ENCODE data around the gene MYO5B. TPM values are rescaled to one million over a fixed set of nuclear protein-coding genes. Genes with fewer than 3 reads are reported as not detected.

Gene MYO5B
- total and polyA plus RNA-seq, 7 experiments from 2014 or later = 0.02 to 0.04 TPM; not detected in 5

- Mint-ChIP-seq H3K36me3 (no peaks in the 10 kb centered on the region), H3K4me3 (no peak overlapping the region), H3K27me3 (peaks cover 4 to 37% (median 32%) of the 10 kb centered on the region in 5 donors), H3K4me1 (peaks cover 0 to 4% (median 0%) of the 10 kb centered on the region in 7 donors), H3K27ac (no peak overlapping the region), H3K9me3 (no peaks in the 10 kb centered on the region)
- ChIA-PET POLR2A (no interaction called here), CTCF (no interaction called here)
- H3K4me1 ChIP-seq (ENCODE audit: control insufficient read depth in 2 of 2, insufficient read depth in 2 of 2, low read length in 2 of 2) = no peaks in the 10 kb centered on the region
- no peaks in the 10 kb centered on the region for H3K9me3 ChIP-seq (ENCODE audit: control insufficient read depth in 2 of 3, low read length in 3 of 3)
- no peak for DNase-seq
- no peak overlapping the region for H3K4me3 ChIP-seq (ENCODE audit: low read length)
- no peak for ATAC-seq
- H3K36me3 ChIP-seq (ENCODE audit: control insufficient read depth in 2 of 3, insufficient read depth in 3 of 3, low read length in 3 of 3) = no peaks in the 10 kb centered on the region
- intact Hi-C loops (cut with micrococcal nuclease) = no loop called here
- no peak overlapping the region for H3K27ac ChIP-seq (ENCODE audit: low read depth, low read length)
- H3K27me3 ChIP-seq (ENCODE audit: control insufficient read depth in 2 of 2, insufficient read depth in 2 of 2, low read length in 2 of 2) = no peaks in the 10 kb centered on the region
These were observed 101.4 kb downstream of the MYO5B start for GRCh38 chr18:50093366-50094064.

- no peaks in the 10 kb centered on the region for H3K4me1 ChIP-seq (ENCODE audit: control insufficient read depth in 2 of 2, insufficient read depth in 2 of 2, low read length in 2 of 2)
- Mint-ChIP-seq H3K36me3 (no peaks in the 10 kb centered on the region), H3K4me1 (peaks cover 0 to 4% (median 0%) of the 10 kb centered on the region in 7 donors), H3K4me3 (no peak overlapping the region), H3K27me3 (peaks cover 5 to 42% (median 27%) of the 10 kb centered on the region in 5 donors), H3K9me3 (no peaks in the 10 kb centered on the region), H3K27ac (no peak overlapping the region)
- ChIA-PET POLR2A (no interaction called here), CTCF (no interaction called here)
- no peak overlapping the region for H3K4me3 ChIP-seq (ENCODE audit: low read length)
- ATAC-seq (no peak), DNase-seq (no peak)
- no peaks in the 10 kb centered on the region for H3K9me3 ChIP-seq (ENCODE audit: control insufficient read depth in 2 of 3, low read length in 3 of 3)
- no peaks in the 10 kb centered on the region for H3K27me3 ChIP-seq (ENCODE audit: control insufficient read depth in 2 of 2, insufficient read depth in 2 of 2, low read length in 2 of 2)
- intact Hi-C loops (cut with micrococcal nuclease) = no loop called here
- H3K36me3 ChIP-seq (ENCODE audit: control insufficient read depth in 2 of 3, insufficient read depth in 3 of 3, low read length in 3 of 3) = no peaks in the 10 kb centered on the region
- no peak overlapping the region for H3K27ac ChIP-seq (ENCODE audit: low read depth, low read length)
These were observed 102.6 kb downstream of the MYO5B start for GRCh38 chr18:50092245-50092805.

GRCh38 chr18:50091509-50092244 is 103.3 kb downstream of the MYO5B start:
- peaks cover 0 to 4% (median 0%) of the 10 kb centered on the region in 7 donors for H3K4me1 Mint-ChIP-seq
- ATAC-seq = no peak
- no peak overlapping the region for H3K27ac Mint-ChIP-seq
- H3K36me3 Mint-ChIP-seq = no peaks in the 10 kb centered on the region
- intact Hi-C loops (cut with micrococcal nuclease) = no loop called here
- no peak overlapping the region for H3K27ac ChIP-seq (ENCODE audit: low read depth, low read length)
- POLR2A ChIA-PET = no interaction called here
- H3K27me3 Mint-ChIP-seq = peaks cover 5 to 38% (median 22%) of the 10 kb centered on the region in 5 donors
- DNase-seq = no peak
- no peaks in the 10 kb centered on the region for H3K9me3 ChIP-seq (ENCODE audit: control insufficient read depth in 2 of 3, low read length in 3 of 3)
- H3K36me3 ChIP-seq (ENCODE audit: control insufficient read depth in 2 of 3, insufficient read depth in 3 of 3, low read length in 3 of 3) = no peaks in the 10 kb centered on the region
- CTCF ChIA-PET = no interaction called here
- H3K27me3 ChIP-seq (ENCODE audit: control insufficient read depth in 2 of 2, insufficient read depth in 2 of 2, low read length in 2 of 2) = no peaks in the 10 kb centered on the region
- no peaks in the 10 kb centered on the region for H3K9me3 Mint-ChIP-seq
- H3K4me3 Mint-ChIP-seq = peak overlapping the region in 1 of 10 donors; percentile 6
- no peaks in the 10 kb centered on the region for H3K4me1 ChIP-seq (ENCODE audit: control insufficient read depth in 2 of 2, insufficient read depth in 2 of 2, low read length in 2 of 2)
- H3K4me3 ChIP-seq (ENCODE audit: low read length) = no peak overlapping the region

- ChIA-PET CTCF (no interaction called here), POLR2A (no interaction called here)
- no peak overlapping the region for H3K4me3 ChIP-seq (ENCODE audit: low read length)
- H3K27me3 ChIP-seq (ENCODE audit: control insufficient read depth in 2 of 2, insufficient read depth in 2 of 2, low read length in 2 of 2) = no peaks in the 10 kb centered on the region
- Mint-ChIP-seq H3K9me3 (peaks cover 0 to 3% (median 0%) of the 10 kb centered on the region in 11 donors), H3K27me3 (peaks cover 7 to 33% (median 19%) of the 10 kb centered on the region in 5 donors), H3K4me1 (peaks cover 0 to 4% (median 0%) of the 10 kb centered on the region in 7 donors), H3K36me3 (no peaks in the 10 kb centered on the region), H3K4me3 (no peak overlapping the region), H3K27ac (no peak overlapping the region)
- no peaks in the 10 kb centered on the region for H3K36me3 ChIP-seq (ENCODE audit: control insufficient read depth in 2 of 3, insufficient read depth in 3 of 3, low read length in 3 of 3)
- no peak overlapping the region for H3K27ac ChIP-seq (ENCODE audit: low read depth, low read length)
- H3K4me1 ChIP-seq (ENCODE audit: control insufficient read depth in 2 of 2, insufficient read depth in 2 of 2, low read length in 2 of 2) = no peaks in the 10 kb centered on the region
- H3K9me3 ChIP-seq (ENCODE audit: control insufficient read depth in 2 of 3, low read length in 3 of 3) = no peaks in the 10 kb centered on the region
- no peak for ATAC-seq
- no peak for DNase-seq
- intact Hi-C loops (cut with micrococcal nuclease) = no loop called here
These were observed 104.3 kb downstream of the MYO5B start for GRCh38 chr18:50090370-50091312.

GRCh38 chr18:50089702-50090101 is 105.2 kb downstream of the MYO5B start:
- Mint-ChIP-seq H3K4me3 (no peak overlapping the region), H3K36me3 (no peaks in the 10 kb centered on the region), H3K27ac (no peak overlapping the region), H3K27me3 (peaks cover 7 to 33% (median 19%) of the 10 kb centered on the region in 5 donors), H3K4me1 (peaks cover 0 to 4% (median 0%) of the 10 kb centered on the region in 7 donors), H3K9me3 (peaks cover 0 to 3% (median 0%) of the 10 kb centered on the region in 11 donors)
- Histone ChIP-seq H3K9me3 (ENCODE audit: control insufficient read depth in 2 of 3, low read length in 3 of 3) (no peaks in the 10 kb centered on the region), H3K27ac (ENCODE audit: low read depth, low read length) (no peak overlapping the region), H3K27me3 (ENCODE audit: control insufficient read depth in 2 of 2, insufficient read depth in 2 of 2, low read length in 2 of 2) (no peaks in the 10 kb centered on the region), H3K4me1 (ENCODE audit: control insufficient read depth in 2 of 2, insufficient read depth in 2 of 2, low read length in 2 of 2) (no peaks in the 10 kb centered on the region), H3K4me3 (ENCODE audit: low read length) (no peak overlapping the region), H3K36me3 (ENCODE audit: control insufficient read depth in 2 of 3, insufficient read depth in 3 of 3, low read length in 3 of 3) (no peaks in the 10 kb centered on the region)
- DNase-seq (no peak), ATAC-seq (no peak)
- ChIA-PET POLR2A (no interaction called here), CTCF (no interaction called here)
- intact Hi-C loops (cut with micrococcal nuclease) = no loop called here

- DNase-seq (no peak), ATAC-seq (no peak)
- Histone ChIP-seq H3K4me1 (ENCODE audit: control insufficient read depth in 2 of 2, insufficient read depth in 2 of 2, low read length in 2 of 2) (no peaks in the 10 kb centered on the region), H3K27ac (ENCODE audit: low read depth, low read length) (no peak overlapping the region), H3K27me3 (ENCODE audit: control insufficient read depth in 2 of 2, insufficient read depth in 2 of 2, low read length in 2 of 2) (no peaks in the 10 kb centered on the region), H3K9me3 (ENCODE audit: control insufficient read depth in 2 of 3, low read length in 3 of 3) (no peaks in the 10 kb centered on the region), H3K36me3 (ENCODE audit: control insufficient read depth in 2 of 3, insufficient read depth in 3 of 3, low read length in 3 of 3) (no peaks in the 10 kb centered on the region), H3K4me3 (ENCODE audit: low read length) (no peak overlapping the region)
- ChIA-PET CTCF (no interaction called here), POLR2A (no interaction called here)
- H3K27me3 Mint-ChIP-seq = peaks cover 7 to 32% (median 19%) of the 10 kb centered on the region in 5 donors
- H3K4me1 Mint-ChIP-seq = no peaks in the 10 kb centered on the region
- no peaks in the 10 kb centered on the region for H3K36me3 Mint-ChIP-seq
- intact Hi-C loops (cut with micrococcal nuclease) = no loop called here
- H3K27ac Mint-ChIP-seq = no peak overlapping the region
- H3K4me3 Mint-ChIP-seq = no peak overlapping the region
- H3K9me3 Mint-ChIP-seq = peaks cover 0 to 3% (median 0%) of the 10 kb centered on the region in 11 donors
These were observed 111.2 kb downstream of the MYO5B start for GRCh38 chr18:50083708-50084107.

Measured in naive thymus-derived CD4-positive, alpha-beta T cell (primary cell).